K562 (cell line): ENCODE data around the gene NPAS3. TPM values are rescaled to one million over a fixed set of nuclear protein-coding genes. Genes with fewer than 3 reads are reported as not detected.

Experiments used
- ATAC-seq: fragments of 200-7000 bp; cut with Tn5 transposase; 3 replicates; pipeline ENCODE4 v1.9.1; 2020; ENCODE audit warnings: moderate library complexity
- BruUV-seq: library from RNA; stranded (reverse); fragments of 400-500 nt; replicated peaks from 2 replicates; lab custom pipeline; 2021; lab: Mats Ljungman, UMichigan
- CTCF ChIA-PET: fragments of 300-600 bp; formaldehyde crosslinking; extraction: SDS; loops from one replicate; lab custom pipeline; 2021; ENCODE audit warnings: low intra/inter-chr PET ratio; lab: Yijun Ruan, JAX
- POLR2A ChIA-PET: fragments of 300-600, 350-650 bp; sonication (Branson Sonifier 250); formaldehyde crosslinking; extraction: SDS; loops from one replicate; lab custom pipeline; 2021; ENCODE audit warnings: antibody characterized with exemption, inconsistent platforms; lab: Yijun Ruan, JAX
- DNase-seq, 4 experiments: peaks; one replicate each; pipeline versions ENCODE4 v3.0.0 to v3.0.0-alpha.2; 2011 to 2018; ENCODE audit warnings: low spot score in 3 of 4, mixed read lengths in 3 of 4; ENCODE audit errors: extremely low read depth in 1 of 4
- FAIRE-seq: peaks from 2 replicates; lab custom pipeline; 2011; peaks lifted over from hg19 to GRCh38; lab: Jason Lieb, UNC
- H2AFZ ChIP-seq: 2 replicates; pipeline ENCODE4 v1.6.0; 2011; ENCODE audit warnings: low read depth, low read length, control low read depth, inconsistent platforms
- H3K27ac ChIP-seq: fragments of 200-600 bp; 3 replicates; pipeline ENCODE4 v1.8.0; 2011; ENCODE audit warnings: low read depth, mild to moderate bottlenecking, control low read depth, inconsistent platforms, low read length, moderate library complexity, mixed read lengths; ENCODE audit errors: extremely low read depth
- H3K27me3 ChIP-seq, 2 experiments: fragments of 300-600 bp in 1 of 2; 2 replicates in 1 of 2; 3 replicates in 1 of 2; pipeline versions ENCODE4 v1.6.0 to v1.8.0; 2011; ENCODE audit warnings: inconsistent platforms in 2 of 2, low read length in 2 of 2, mild to moderate bottlenecking in 1 of 2, mixed read lengths in 1 of 2, moderate library complexity in 1 of 2; ENCODE audit not compliant: control insufficient read depth in 2 of 2, insufficient read depth in 2 of 2
- H3K36me3 ChIP-seq: fragments of 300-600 bp; 3 replicates; pipeline ENCODE4 v1.8.0; 2011; ENCODE audit warnings: mild to moderate bottlenecking, low read length, inconsistent platforms; ENCODE audit not compliant: control insufficient read depth, insufficient read depth
- H3K4me1 ChIP-seq, 2 experiments: fragments of 200-600 bp in 1 of 2; replicated peaks in 1 of 2; 2 replicates in 1 of 2; 3 replicates in 1 of 2; pipeline versions ENCODE4 v1.5.1 to v1.8.0; 2011; ENCODE audit warnings: inconsistent platforms in 2 of 2, low read length in 2 of 2, mild to moderate bottlenecking in 1 of 2, mixed read lengths in 1 of 2, moderate library complexity in 1 of 2; ENCODE audit not compliant: control insufficient read depth in 2 of 2, insufficient read depth in 2 of 2
- H3K4me2 ChIP-seq: 2 replicates; pipeline ENCODE4 v1.6.1; 2011; ENCODE audit warnings: low read length, control low read depth, inconsistent platforms, mixed read lengths; ENCODE audit not compliant: insufficient read depth
- H3K4me3 ChIP-seq: fragments of 200-600 bp; sonication (generic), shearing (Covaris generic); 2 replicates; pipeline ENCODE4 v1.5.1; 2016; ENCODE audit warnings: control low read depth, inconsistent platforms
- H3K79me2 ChIP-seq: fragments of 200-600 bp; 3 replicates; pipeline ENCODE4 v1.8.0; 2011; ENCODE audit warnings: low read length, inconsistent platforms; ENCODE audit not compliant: control insufficient read depth, insufficient read depth
- H3K9ac ChIP-seq, 2 experiments: 2 replicates each; pipeline versions ENCODE4 v1.6.0 to v1.6.1; 2011; ENCODE audit warnings: low read depth in 2 of 2, low read length in 2 of 2, control low read depth in 1 of 2, inconsistent platforms in 1 of 2, mild to moderate bottlenecking in 1 of 2, mixed read lengths in 1 of 2; ENCODE audit not compliant: insufficient read depth in 1 of 2
- H3K9me1 ChIP-seq: one replicate; pipeline ENCODE4 v1.6.0; 2011; ENCODE audit warnings: inconsistent platforms, mild to moderate bottlenecking, low read length, moderate library complexity; ENCODE audit not compliant: control insufficient read depth, insufficient read depth
- H3K9me3 ChIP-seq: replicated peaks from 2 replicates; pipeline ENCODE4 v1.5.1; 2011; ENCODE audit warnings: low read depth, low read length, inconsistent platforms; ENCODE audit not compliant: control insufficient read depth, insufficient read depth
- H4K20me1 ChIP-seq: replicated peaks from 2 replicates; pipeline ENCODE4 v1.6.1; 2011; ENCODE audit warnings: low read length, inconsistent platforms, mixed read lengths; ENCODE audit not compliant: control insufficient read depth, insufficient read depth
- ADNP ChIP-seq: fragments of 200-800 bp; sonication (Bioruptor generic); IDR thresholded peaks from 2 replicates; pipeline ENCODE4 v1.6.1; 2016; ENCODE audit warnings: missing genetic modification characterization, missing compliant biosample characterization
- CBX1 ChIP-seq: sonication (generic); IDR thresholded peaks from 2 replicates; pipeline ENCODE4 v1.6.1; 2016; ENCODE audit warnings: antibody characterized with exemption, low read depth, mild to moderate bottlenecking
- CHD2 ChIP-seq: IDR thresholded peaks from 2 replicates; pipeline ENCODE4 v1.6.1; 2011; ENCODE audit warnings: low read depth, low read length
- EWSR1 ChIP-seq: fragments of 450-650 bp; IDR thresholded peaks from 2 replicates; pipeline ENCODE4 v1.6.1; 2018; ENCODE audit warnings: borderline replicate concordance, mild to moderate bottlenecking, low read depth, moderate library complexity; ENCODE audit not compliant: partially characterized antibody
- FOXK1 ChIP-seq: sonication (generic); formaldehyde crosslinking; IDR thresholded peaks from 2 replicates; pipeline ENCODE4 v1.8.0; 2022; ENCODE audit warnings: missing genetic modification reagents, mild to moderate bottlenecking, borderline replicate concordance
- FOXM1 ChIP-seq, 2 experiments: fragments of 450-650 bp in 1 of 2; sonication (generic) in 1 of 2; formaldehyde crosslinking in 1 of 2; IDR thresholded peaks; 2 replicates each; pipeline versions ENCODE4 v1.6.1 to v1.9.0; 2017 to 2022; ENCODE audit warnings: low read depth in 2 of 2, mild to moderate bottlenecking in 2 of 2, missing genetic modification reagents in 1 of 2, moderate library complexity in 1 of 2
- GTF2F1 ChIP-seq: IDR thresholded peaks from 2 replicates; pipeline ENCODE4 v1.6.1; 2011; ENCODE audit warnings: low read depth, low read length, improper control_type of control experiment
- KAT2B ChIP-seq: IDR thresholded peaks from one replicate; pipeline ENCODE4 v1.6.1; 2012; ENCODE audit warnings: low read depth, mild to moderate bottlenecking, control low read depth, inconsistent platforms, low read length, moderate library complexity
- MXI1 ChIP-seq: IDR thresholded peaks from 2 replicates; pipeline ENCODE4 v1.6.1; 2011; ENCODE audit warnings: low read depth, mild to moderate bottlenecking, improper control_type of control experiment, low read length
- SMAD4 ChIP-seq: fragments of 250-450 bp; sonication (Bioruptor Pico); conservative IDR thresholded peaks from 2 replicates; pipeline ENCODE4 v1.8.0; 2021; ENCODE audit warnings: inconsistent platforms, mild to moderate bottlenecking, moderate library complexity
- SMARCE1 ChIP-seq: fragments of 450-650 bp; IDR thresholded peaks from 2 replicates; pipeline ENCODE4 v1.7.1; 2016; ENCODE audit warnings: mild to moderate bottlenecking
- SRSF9 ChIP-seq: fragments of 200-400 bp; formaldehyde crosslinking; IDR thresholded peaks from 2 replicates; pipeline ENCODE4 v1.6.1; 2017; ENCODE audit warnings: low read depth, low read length, borderline replicate concordance
- TAF7 ChIP-seq: fragments of 450-650 bp; IDR thresholded peaks from 2 replicates; pipeline ENCODE4 v1.6.1; 2016; ENCODE audit warnings: missing genetic modification characterization, missing compliant biosample characterization
- ZNF274 ChIP-seq: IDR thresholded peaks from 2 replicates; pipeline ENCODE4 v1.6.1; 2011; ENCODE audit warnings: low read depth, mild to moderate bottlenecking, low read length, moderate library complexity, borderline replicate concordance
- ZNF551 ChIP-seq: fragments of 250-450 bp; sonication (Bioruptor Pico); IDR thresholded peaks from 2 replicates; pipeline ENCODE4 v1.5.0; 2021; ENCODE audit warnings: mild to moderate bottlenecking, moderate library complexity
- WGBS: fragments of 100-300 bp; shearing (Covaris generic); methylation state at CpG from one replicate; pipeline ENCODE4 v1.1.6; 2016; ENCODE audit warnings: low coverage, mixed read lengths; ENCODE audit not compliant: insufficient coverage; ENCODE audit errors: missing lambda C conversion rate; 5-methylcytosine and 5-hydroxymethylcytosine counted together
- in situ Hi-C: fragments of 300-500 bp; cut with MboI; formaldehyde crosslinking; loops from 4 replicates; pipeline ENCODE4 v1.15.0; 2018; ENCODE audit warnings: inconsistent platforms, mixed read lengths
- intact Hi-C: fragments of 100-400 bp; cut with micrococcal nuclease; formaldehyde crosslinking; loops from 2 replicates; pipeline ENCODE4 v1.14.2; 2022
- polyA plus RNA-seq, 8 experiments: library from polyadenylated mRNA; depleted of rRNA in 4 of 8; stranded (reverse) in 5 of 8; unstranded in 3 of 8; fragments of >200 nt; fragmentation: Nextera tagmentation in 2 of 8; fragmentation: Illumina TruSeq in 1 of 8; extraction: Ambion mirVana in 2 of 8; extraction: Trizol in 1 of 8; gene quantifications; 2 replicates each; pipeline versions ENCODE4 v1.2.1 to v1.2.3, GENCODE V29; 2011 to 2014; ENCODE audit warnings: inconsistent platforms in 1 of 8, missing spikeins in 1 of 8
- total RNA-seq, 7 experiments: library from RNA; depleted of rRNA in 6 of 7; stranded (reverse); fragments of >200 nt in 6 of 7; fragmentation: Illumina TruSeq in 2 of 7; extraction: Trizol in 2 of 7; gene quantifications; 2 replicates each; pipeline versions ENCODE4 v1.2.1 to v1.2.3, GENCODE V29; 2011 to 2021; ENCODE audit warnings: low replicate concordance in 1 of 7

Gene NPAS3
- total and polyA plus RNA-seq, 9 of the 15 experiments (the other 6 are each of a cell fraction or from before 2014, with no cell fraction given) = 0.04 TPM; not detected in 8

GRCh38 chr14:33480887-33481184 is 542.2 kb downstream of the NPAS3 start:
- intact Hi-C loops = no loop called here
- no peak overlapping the region for H3K27ac ChIP-seq
- no peaks in the 10 kb centered on the region for H3K36me3 ChIP-seq
- H3K27me3 ChIP-seq = no peaks in the 10 kb centered on the region
- no peak for TF ChIP-seq ZNF551 (CRISPR knock-in tag)
- TF ChIP-seq SMAD4 (CRISPR knock-in tag) = no peak
- no peak for TF ChIP-seq ZNF274
- no peak for TF ChIP-seq TAF7 (tag)
- TF ChIP-seq ADNP (tag) = no peak
- no peak for TF ChIP-seq CBX1
- TF ChIP-seq KAT2B = no peak
- no peak for TF ChIP-seq SMARCE1
- TF ChIP-seq SRSF9 = no peak
- no peak for TF ChIP-seq EWSR1
- TF ChIP-seq FOXM1 (IDR thresholded peaks at IDR 0.05; ENCODE audit: low read depth) = no peak
- no peak for TF ChIP-seq FOXM1 (CRISPR knock-in tag; IDR thresholded peaks at IDR 0.05; ENCODE audit: low read depth)
- TF ChIP-seq CHD2 = no peak
- no peak for TF ChIP-seq MXI1
- TF ChIP-seq FOXK1 (CRISPR knock-in tag) = no peak
- TF ChIP-seq GTF2F1 = no peak
- H3K4me3 ChIP-seq = no peak overlapping the region
- DNase-seq (no peak), FAIRE-seq (no peak), ATAC-seq (no peak)
- BruUV-seq = no TSS peak
- H3K4me1 ChIP-seq = peaks cover 0 to 23% of the 10 kb centered on the region in 2 experiments; a peak in 2 of 5 replicates
- H4K20me1 ChIP-seq = no peaks in the 10 kb centered on the region
- no peak overlapping the region for H3K9ac ChIP-seq
- no peaks in the 10 kb centered on the region for H3K9me1 ChIP-seq
- WGBS = 26% methylated on average over 3 of the region's 3 CpGs
- in situ Hi-C loops = no loop called here
- CTCF ChIA-PET = no interaction called here
- no peaks in the 10 kb centered on the region for H3K79me2 ChIP-seq
- no peak overlapping the region for H3K4me2 ChIP-seq
- POLR2A ChIA-PET = no interaction called here
- H2AFZ ChIP-seq = no peak overlapping the region
- no peaks in the 10 kb centered on the region for H3K9me3 ChIP-seq
